SIG-M5 treated with dmso at 0.1 percent for 504 hours (cell line): ENCODE measurements around the gene EFNB1.
"Not testable (repeated sequence)": the region's sequence is repeated elsewhere in the genome, so short reads cannot be mapped to it uniquely, and the experiment has no call there.

Experiments used
- DNase-seq: peaks from one replicate; lab custom pipeline; 2025; ENCODE audit not compliant: unreplicated experiment; lab: John Stamatoyannopoulos, UW

EFNB1 gene

DNA sequence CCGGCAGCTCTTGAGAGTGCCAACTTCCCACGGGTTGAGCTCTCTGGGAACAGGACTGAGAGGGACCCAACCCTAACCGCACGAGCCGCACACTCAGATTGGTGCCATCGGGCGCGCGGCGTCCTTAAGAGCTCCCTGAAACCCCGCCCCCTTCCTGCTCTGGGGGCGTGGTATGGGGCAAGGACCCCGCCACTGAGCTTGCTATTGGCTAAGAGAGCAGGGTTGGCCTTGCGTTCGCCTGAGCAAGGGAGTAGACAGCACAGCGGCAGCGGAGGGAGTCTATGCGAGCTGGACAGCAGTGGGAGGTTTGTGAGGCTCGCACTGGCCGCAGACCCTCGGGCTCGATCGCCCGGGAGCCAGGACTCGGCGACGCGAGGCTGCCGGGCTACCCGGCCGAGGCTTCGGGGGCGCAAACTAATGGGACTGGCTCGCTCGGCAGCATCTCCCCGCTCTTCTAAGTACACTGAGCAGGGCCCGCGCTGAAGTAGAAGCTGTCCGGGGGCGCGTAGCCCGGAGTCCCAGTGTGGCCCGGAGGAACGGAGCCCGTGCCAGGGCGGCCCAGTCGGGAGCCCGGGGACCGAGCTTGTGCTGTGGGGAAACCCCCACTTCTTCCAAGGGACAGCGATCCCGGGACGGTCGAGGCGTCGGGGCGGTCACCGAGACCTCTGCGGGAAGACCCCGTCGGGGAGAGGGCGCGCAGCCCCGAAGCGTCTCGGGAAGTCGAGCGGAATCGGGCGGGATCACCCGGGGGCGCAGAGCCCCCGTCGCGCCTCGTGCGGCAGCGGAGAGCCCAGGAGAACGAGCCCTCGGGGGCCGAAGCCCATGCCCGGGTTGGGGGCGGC lies at the start of gene EFNB1:
Gene EFNB1 (plus strand): TSS at position 282 of the 842 bp plus-strand sequence. CDS start 756 bp downstream, outside the sequence.
- peak; percentile 77 for DNase-seq

DNA sequence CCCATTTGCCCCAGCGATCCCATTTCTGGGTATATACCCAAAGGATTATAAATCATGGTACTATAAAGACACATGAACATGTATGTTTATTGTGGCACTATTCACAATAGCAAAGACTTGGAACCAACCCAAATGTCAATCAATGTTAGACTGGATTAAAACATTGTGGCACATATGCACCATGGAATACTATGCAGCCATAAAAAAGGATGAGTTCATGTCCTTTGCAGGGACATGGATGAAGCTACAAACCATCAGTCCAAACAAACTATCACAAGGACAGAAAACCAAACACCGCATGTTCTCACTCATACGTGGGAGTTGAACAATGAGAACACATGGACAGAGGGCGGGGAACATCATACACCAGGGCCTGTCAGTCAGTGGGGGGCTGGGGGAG lies 47.5 kb upstream of the EFNB1 start:
- not testable (repeated sequence) for DNase-seq

DNA sequence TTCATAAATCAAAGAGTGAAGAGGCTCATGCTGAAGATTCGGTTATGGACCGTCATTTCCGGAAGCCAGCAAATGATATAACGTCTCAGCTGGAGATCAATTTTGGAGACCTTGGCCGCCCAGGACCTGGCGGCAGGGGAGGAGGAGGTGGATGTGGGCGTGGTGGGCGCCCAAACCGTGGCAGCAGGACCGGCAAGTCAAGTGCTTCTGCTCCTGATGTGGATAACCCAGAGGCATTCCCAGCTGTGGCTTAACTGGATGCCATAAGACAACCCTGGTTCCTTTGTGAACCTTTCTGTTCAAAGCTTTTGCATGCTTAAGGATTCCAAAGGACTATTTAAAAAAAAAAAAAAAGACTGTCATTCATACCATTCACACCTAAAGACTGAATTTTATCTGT lies 44.0 kb upstream of the EFNB1 start:
- no peak for DNase-seq

- DNase-seq: not testable (repeated sequence)
Measured at GRCh38 chrX:68786581-68786980, 42.2 kb upstream of the EFNB1 start.

DNA sequence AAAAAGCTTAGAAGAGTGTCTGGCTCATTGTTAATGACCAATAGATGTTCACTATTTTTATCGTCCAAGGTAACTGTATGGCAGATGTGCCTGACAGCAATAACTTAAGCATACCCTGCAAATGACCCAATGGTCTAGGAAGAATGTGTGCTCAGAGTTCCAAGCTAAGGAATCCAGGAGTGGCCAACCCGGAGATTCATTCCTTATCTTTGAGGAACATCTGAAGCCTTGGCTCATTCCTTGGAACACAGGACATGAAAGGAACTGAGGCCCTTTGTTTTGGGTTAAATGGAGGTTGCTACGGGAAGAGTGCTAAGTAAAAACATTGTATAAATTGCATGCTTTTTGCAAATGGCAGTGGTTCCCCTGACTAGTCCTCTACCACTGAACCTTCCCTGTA lies 38.9 kb upstream of the EFNB1 start:
- no peak for DNase-seq

GRCh38 chrX:68792083-68792482 lies 36.7 kb upstream of the EFNB1 start:
- no peak for DNase-seq

- DNase-seq: no peak
Measured at GRCh38 chrX:68794461-68794860, 34.4 kb upstream of the EFNB1 start.

DNA sequence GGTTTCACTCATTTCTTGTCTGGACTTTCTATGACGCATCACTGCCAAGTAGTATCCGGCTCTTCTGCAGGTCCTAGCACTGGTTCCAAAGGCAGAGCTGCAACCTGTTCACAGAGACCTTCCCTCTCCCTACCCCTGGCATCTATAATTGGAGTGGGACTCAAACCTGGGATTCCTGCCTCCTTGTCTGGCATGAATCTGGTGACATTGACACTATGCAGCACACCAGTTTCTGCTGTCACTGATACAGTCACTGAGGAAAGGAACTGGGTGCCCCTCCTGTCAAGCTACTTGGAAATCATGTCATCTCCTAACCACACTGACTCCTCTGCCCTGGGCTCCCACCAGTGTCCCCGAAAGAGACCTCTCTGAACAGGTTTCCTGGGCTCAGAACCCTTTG lies 33.1 kb upstream of the EFNB1 start:
- no peak for DNase-seq

GRCh38 chrX:68798400-68798799 lies 30.4 kb upstream of the EFNB1 start:
- DNase-seq: not testable (repeated sequence)

DNA sequence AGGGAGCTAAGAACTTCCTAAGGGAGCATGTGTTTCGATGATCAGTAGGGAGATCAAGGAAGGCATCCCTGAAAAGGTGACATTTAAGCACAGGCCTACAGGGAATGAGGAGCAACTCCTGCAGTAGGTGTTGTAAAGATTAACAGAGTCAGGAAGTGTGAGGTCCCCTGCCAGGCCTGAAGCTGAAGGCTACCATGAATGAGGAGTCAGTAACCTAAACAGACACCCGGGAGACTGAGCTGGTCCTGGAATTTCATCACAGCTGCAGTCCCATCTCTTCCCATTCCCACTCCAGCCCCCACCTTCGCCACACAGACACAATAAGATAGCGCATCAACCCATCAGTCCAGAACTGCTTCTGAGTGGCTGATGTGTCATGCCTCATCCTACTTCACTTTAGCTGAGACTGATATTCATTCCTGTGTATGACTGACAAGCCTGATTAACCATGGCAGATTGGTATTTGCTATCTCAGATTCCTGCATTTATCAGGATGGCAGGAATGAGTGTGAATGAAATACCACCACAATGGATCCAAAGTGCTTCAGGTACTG lies 27.0 kb upstream of the EFNB1 start:
- no peak for DNase-seq

DNA sequence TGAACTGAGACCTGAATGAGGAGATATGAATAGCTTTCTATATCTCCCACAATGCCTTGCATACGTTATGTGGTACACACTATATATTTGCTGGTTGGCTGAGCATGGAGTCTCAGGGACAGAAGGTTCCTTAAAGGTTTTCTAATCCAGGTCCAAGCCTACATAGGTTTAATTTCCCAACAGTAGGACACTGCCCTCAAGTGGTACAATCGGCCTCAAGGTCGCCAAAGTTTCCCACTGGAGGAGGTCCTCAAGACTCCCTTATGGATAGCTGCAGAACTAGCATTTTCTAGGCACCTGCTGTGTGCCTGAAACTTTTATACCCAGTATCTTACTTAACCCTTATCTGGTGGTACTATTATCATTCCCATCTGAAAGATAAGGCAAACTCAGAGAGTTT lies 21.0 kb upstream of the EFNB1 start:
- peak; percentile 21 for DNase-seq

DNA sequence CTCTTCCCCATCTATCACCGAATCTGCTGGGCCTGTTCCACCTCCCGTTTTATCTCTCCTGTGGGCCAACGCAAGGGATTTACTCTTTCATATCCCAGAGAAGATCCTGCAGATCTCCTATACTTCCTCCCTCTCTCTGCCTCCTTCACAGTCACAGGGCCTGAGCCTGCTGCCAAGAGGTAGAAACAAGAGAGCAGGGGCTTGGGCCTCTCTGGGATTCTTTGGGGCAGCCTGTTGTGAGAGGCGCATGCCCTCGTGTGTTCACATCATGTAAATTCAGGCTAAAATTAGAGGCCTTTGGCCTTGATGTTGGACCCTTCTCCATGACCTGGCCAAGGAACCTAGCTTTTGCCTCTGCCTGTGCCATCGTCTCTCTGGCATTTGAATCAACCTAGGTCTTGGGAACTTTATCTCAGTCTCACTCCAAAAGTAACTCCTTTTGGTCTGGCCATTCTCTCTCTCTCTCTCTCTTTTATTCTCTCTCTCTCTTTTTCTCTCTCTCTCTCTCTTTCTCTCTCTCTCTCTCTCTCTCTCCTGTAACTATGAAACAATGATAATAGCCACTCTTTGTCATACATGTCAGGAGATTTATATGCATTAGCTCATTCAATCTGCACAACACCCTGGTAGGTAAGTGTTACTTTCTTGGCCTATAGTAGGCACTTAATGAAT lies 20.0 kb upstream of the EFNB1 start:
- no peak for DNase-seq

DNA sequence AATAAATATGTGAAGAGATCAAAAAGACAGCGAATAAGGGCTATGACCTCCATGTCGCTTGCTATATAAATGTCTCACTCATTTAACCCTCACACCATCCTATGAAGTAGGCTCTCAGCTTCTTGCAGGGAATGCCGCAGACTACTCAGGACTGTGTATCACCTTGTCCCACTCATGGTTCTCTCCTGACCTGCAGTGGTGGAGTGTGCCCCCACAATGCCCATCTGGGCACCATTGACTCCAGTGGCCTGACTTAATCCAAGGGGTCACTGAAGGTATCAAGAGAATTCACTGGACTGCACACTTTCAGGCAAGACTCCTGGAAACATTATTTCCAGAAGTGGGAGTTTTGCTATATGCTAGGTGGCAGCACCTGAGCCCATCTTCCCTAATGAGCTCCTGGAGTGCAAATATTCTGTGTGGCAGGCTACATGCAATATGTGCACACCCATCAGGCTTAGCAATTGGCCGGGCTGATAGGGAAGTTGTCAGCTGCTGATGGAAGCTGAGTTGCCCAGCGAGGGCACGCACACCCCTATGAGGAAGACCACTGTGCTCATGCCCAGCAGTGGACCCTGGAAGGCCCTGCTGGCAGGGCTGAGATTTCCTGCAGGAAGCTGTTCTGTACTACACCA lies 8.2 kb upstream of the EFNB1 start:
- no peak for DNase-seq

- no peak for DNase-seq
Measured at GRCh38 chrX:68821616-68822015, 7.2 kb upstream of the EFNB1 start.

GRCh38 chrX:68822641-68823410 lies 6.0 kb upstream of the EFNB1 start:
- no peak for DNase-seq

GRCh38 chrX:68823413-68824151 lies 5.2 kb upstream of the EFNB1 start:
- DNase-seq: no peak

DNA sequence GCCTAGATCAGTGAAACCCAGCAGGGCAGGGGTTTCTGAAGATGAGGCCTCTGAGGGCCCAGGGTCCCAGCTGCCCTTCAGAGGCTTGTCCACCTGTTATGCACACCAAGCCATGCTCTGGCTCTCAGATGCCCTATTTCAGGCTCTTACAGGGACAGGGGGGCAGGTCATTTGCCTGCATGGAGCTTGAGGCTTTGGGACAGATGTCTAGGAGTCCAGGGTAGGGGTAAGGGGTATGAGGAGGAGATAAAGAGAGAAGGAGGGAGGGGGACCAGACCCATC lies 4.7 kb upstream of the EFNB1 start:
- no peak for DNase-seq

DNA sequence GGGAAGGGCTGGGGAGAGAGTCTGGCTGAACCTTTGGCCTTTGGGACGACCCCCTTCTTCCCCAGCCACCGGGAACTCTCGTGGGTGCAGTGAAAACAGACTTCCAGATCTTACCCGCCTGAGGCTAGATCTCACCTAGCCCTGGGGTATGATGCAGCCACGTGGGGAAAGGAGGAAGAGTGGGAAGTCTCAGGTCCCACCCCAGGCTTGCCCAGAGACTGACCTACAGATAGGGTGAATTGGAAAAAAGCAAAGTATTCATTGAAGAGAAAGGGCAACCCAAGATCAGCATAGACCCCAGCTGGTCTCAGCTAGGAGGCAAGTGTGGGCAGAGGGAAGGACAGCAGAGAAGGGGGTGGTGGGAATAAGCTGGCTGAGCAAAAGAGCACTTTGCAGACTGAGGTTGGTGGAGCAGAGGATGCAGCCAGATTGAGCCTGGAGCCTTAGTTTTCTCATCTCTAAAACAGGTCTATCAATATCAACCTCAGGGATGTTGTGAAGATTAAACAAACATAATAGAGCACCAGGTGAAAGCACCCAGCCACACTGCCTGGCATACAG lies 4.2 kb upstream of the EFNB1 start:
- no peak for DNase-seq

DNA sequence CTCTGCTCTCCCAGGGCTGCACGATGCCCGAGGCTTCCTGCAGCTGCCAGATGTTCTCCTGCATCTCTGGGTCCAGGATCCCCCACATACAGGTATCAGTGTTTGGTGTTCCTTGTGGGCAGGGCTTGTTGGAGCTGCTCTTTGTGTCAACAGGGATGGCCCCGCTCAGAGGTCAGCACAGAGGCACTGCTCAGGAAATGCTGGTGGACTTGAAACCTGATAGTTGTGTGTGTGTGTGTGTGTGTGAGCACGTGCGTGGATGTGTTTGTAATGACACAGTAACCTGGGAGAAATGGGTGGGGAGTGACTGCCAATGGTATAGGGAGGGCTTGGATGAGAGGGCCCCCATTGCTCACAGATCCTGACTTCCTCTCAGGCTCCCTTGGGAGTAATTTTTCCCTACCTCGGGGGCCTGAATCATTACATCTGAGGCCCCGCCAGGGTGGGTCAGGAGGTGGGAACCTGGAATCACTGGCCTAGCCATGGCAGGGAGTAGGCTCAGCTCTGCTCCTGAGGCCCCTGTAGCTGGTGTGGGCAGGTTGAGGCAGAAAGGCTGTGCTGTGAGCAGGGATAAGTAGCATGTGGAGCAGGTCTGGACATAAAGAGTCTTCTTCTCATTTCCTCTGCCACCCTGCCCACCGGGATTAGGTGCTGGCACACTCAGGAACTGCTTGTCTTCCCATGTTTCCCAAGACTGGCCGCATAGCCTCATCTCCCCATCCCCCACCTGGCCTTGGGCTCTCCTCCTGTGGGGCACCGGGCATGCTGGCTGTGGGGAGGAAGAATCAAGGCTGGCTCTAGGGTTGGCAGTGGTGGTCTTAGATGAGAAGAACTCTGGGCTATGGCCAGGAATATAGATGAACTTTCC lies 2.5 kb upstream of the EFNB1 start:
- no peak for DNase-seq
